ENCODE data around the gene THSD4. TPM values are rescaled to one million over a fixed set of nuclear protein-coding genes. Genes with fewer than 3 reads are reported as not detected.

The THSD4 gene
- total RNA-seq, 5 donors from 2014 or later (not counting 1 experiment from before 2014, with no cell fraction given), result 0.03 to 0.23 (median 0.18) TPM; not detected in 2

GRCh38 chr15:71825021-71825730 is 709.9 kb downstream of the THSD4 start:
- no peaks in the 10 kb centered on the region for H3K27me3 Mint-ChIP-seq
- no peaks in the 10 kb centered on the region for H3K9me3 ChIP-seq
- H3K4me3 ChIP-seq (ENCODE audit: control insufficient read depth in 1 of 2, extremely low read depth in 1 of 2, low read length in 1 of 2), result no peak overlapping the region
- DNase-seq (no peak), ATAC-seq (replicated peaks in 1 of 4) (no peak)
- no peaks in the 10 kb centered on the region for H3K4me1 ChIP-seq (ENCODE audit: control insufficient read depth in 1 of 2, extremely low read depth in 1 of 2, insufficient read depth in 2 of 2, low read length in 2 of 2)
- peaks cover 88% of the 10 kb centered on the region for H3K36me3 Mint-ChIP-seq
- CTCF ChIA-PET, result no interaction called here
- no peaks in the 10 kb centered on the region for H3K4me1 Mint-ChIP-seq
- no peak overlapping the region for H3K27ac ChIP-seq (ENCODE audit: low read length)
- 100% methylated on average over 2 of the region's 4 CpGs for WGBS (ENCODE audit: insufficient coverage)
- POLR2A ChIA-PET, result no interaction called here
- no peak overlapping the region for H3K27ac Mint-ChIP-seq
- no peaks in the 10 kb centered on the region for H3K27me3 ChIP-seq (replicated peaks in 1 of 2; ENCODE audit: control insufficient read depth in 2 of 2, extremely low read depth in 1 of 2, insufficient read depth in 2 of 2, low read length in 1 of 2)
- peaks cover 3 to 41% of the 10 kb centered on the region in 2 donors for H3K36me3 ChIP-seq (ENCODE audit: control insufficient read depth in 2 of 2, extremely low read depth in 1 of 2, insufficient read depth in 1 of 2, low read length in 1 of 2)
- H3K9me3 Mint-ChIP-seq, result peaks cover 0 to 44% (median 36%) of the 10 kb centered on the region in 3 donors
- no peak overlapping the region for H3K4me3 Mint-ChIP-seq

- 89% methylated on average over 2 of the region's 5 CpGs for WGBS (ENCODE audit: insufficient coverage)
- Mint-ChIP-seq H3K27ac (no peak overlapping the region), H3K9me3 (peaks cover 0 to 36% (median 28%) of the 10 kb centered on the region in 3 donors), H3K4me3 (no peak overlapping the region), H3K4me1 (no peaks in the 10 kb centered on the region), H3K36me3 (peaks cover 91% of the 10 kb centered on the region), H3K27me3 (no peaks in the 10 kb centered on the region)
- Histone ChIP-seq H3K4me1 (ENCODE audit: control insufficient read depth in 1 of 2, extremely low read depth in 1 of 2, insufficient read depth in 2 of 2, low read length in 2 of 2) (no peaks in the 10 kb centered on the region), H3K36me3 (ENCODE audit: control insufficient read depth in 2 of 2, extremely low read depth in 1 of 2, insufficient read depth in 1 of 2, low read length in 1 of 2) (peaks cover 3 to 43% of the 10 kb centered on the region in 2 donors), H3K27me3 (replicated peaks in 1 of 2; ENCODE audit: control insufficient read depth in 2 of 2, extremely low read depth in 1 of 2, insufficient read depth in 2 of 2, low read length in 1 of 2) (no peaks in the 10 kb centered on the region), H3K4me3 (ENCODE audit: control insufficient read depth in 1 of 2, extremely low read depth in 1 of 2, low read length in 1 of 2) (no peak overlapping the region), H3K9me3 (no peaks in the 10 kb centered on the region), H3K27ac (ENCODE audit: low read length) (no peak overlapping the region)
- ATAC-seq (replicated peaks in 1 of 4) (no peak), DNase-seq (no peak)
- POLR2A ChIA-PET, result no interaction called here
- CTCF ChIA-PET, result no interaction called here
These were observed 710.9 kb downstream of the THSD4 start for GRCh38 chr15:71826196-71826595.

GRCh38 chr15:71830981-71831380 is 715.7 kb downstream of the THSD4 start:
- no peak overlapping the region for H3K4me3 ChIP-seq (ENCODE audit: control insufficient read depth in 1 of 2, extremely low read depth in 1 of 2, low read length in 1 of 2)
- H3K27me3 Mint-ChIP-seq, result no peaks in the 10 kb centered on the region
- WGBS (ENCODE audit: insufficient coverage), result no CpG with 5 or more reads among the region's 2 CpGs
- H3K4me1 ChIP-seq (ENCODE audit: control insufficient read depth in 1 of 2, extremely low read depth in 1 of 2, insufficient read depth in 2 of 2, low read length in 2 of 2), result no peaks in the 10 kb centered on the region
- peaks cover 6 to 44% of the 10 kb centered on the region in 2 donors for H3K36me3 ChIP-seq (ENCODE audit: control insufficient read depth in 2 of 2, extremely low read depth in 1 of 2, insufficient read depth in 1 of 2, low read length in 1 of 2)
- no peaks in the 10 kb centered on the region for H3K9me3 ChIP-seq
- CTCF ChIA-PET, result interaction anchor here in 1 of 2 donors (0.7 kb wide), 1 partner anchor 46 kb away, joined by 6 read pairs; no protein-coding TSS in a partner anchor
- H3K36me3 Mint-ChIP-seq, result peaks cover 69% of the 10 kb centered on the region
- H3K27ac Mint-ChIP-seq, result no peak overlapping the region
- no peak for DNase-seq
- no peak overlapping the region for H3K27ac ChIP-seq (ENCODE audit: low read length)
- POLR2A ChIA-PET, result interaction anchor here in 1 of 2 donors (0.7 kb wide), 1 partner anchor 32 kb away, joined by 19 read pairs; no protein-coding TSS in a partner anchor
- H3K9me3 Mint-ChIP-seq, result peaks cover 0 to 4% (median 4%) of the 10 kb centered on the region in 3 donors
- ATAC-seq (replicated peaks in 1 of 4), result no peak
- H3K27me3 ChIP-seq (replicated peaks in 1 of 2; ENCODE audit: control insufficient read depth in 2 of 2, extremely low read depth in 1 of 2, insufficient read depth in 2 of 2, low read length in 1 of 2), result no peaks in the 10 kb centered on the region
- no peaks in the 10 kb centered on the region for H3K4me1 Mint-ChIP-seq
- no peak overlapping the region for H3K4me3 Mint-ChIP-seq

Other genes starting within 250 kb of the THSD4 start
- gene THAP10, start 223.0 kb upstream of the THSD4 start, total RNA-seq, result under 1 TPM in 2 of 5 donors, not detected in 3; 0.33 TPM
- gene LRRC49, start 222.6 kb upstream of the THSD4 start, total RNA-seq, result under 1 TPM in 4 of 5 donors, not detected in 1; 0.16 to 0.77 (median 0.51) TPM

All from T-cell (primary cell).